Aortic smooth muscle cell (primary cell): ENCODE results near the gene CASP12. TPM values are rescaled to one million over a fixed set of nuclear protein-coding genes. Genes with fewer than 3 reads are reported as not detected.

Source experiments
- total RNA-seq: library from RNA; depleted of rRNA; stranded (reverse); fragments of >200 nt; gene quantifications from 2 replicates; pipeline ENCODE4 v1.2.3, GENCODE V29; 2014

Gene CASP12
- 0.06 TPM in 1 of 2 replicates, not detected in the other for total RNA-seq

DNA sequence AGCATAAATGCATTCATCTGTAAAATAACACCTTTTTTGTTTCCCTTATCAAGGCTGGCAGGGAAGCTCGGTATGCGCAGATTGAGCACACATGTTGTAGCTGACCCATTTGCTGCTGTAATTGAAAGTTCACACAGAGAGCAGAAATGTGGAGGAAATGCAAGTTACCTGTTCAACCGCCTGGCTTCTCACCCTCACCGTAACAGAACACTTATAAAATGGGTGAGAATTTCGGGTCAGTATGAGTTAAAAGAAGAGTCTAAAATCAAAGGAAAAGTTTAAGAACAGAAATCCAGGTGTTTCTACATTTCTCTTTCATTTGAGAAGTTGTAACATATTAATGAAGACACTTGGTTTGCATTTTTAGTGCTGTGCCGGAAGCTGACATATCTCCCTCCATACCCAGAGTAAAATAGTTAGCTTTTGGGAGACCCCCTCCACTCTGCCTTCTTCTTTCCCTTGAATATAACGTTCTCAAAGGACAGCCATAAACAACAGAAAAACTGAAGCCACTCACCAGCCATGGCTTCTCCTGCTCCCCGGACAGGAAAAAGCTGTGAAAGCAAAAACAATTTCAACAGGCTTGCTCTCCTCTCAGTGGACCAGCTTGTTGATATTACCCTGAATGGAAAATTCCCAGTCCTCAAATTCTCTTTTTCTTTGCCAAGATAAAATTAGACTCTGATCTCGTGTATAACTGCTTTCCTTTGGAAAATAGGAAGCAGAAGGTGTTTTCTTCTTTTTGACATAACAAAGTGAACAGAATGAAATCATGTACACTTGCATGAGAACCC, at the start of gene CASP12:
Gene CASP12 (minus strand): TSS at position 570 of the 794 bp plus-strand sequence.

Other genes with a start within 250 kb of the CASP12 start
- gene CASP4, start 70.1 kb upstream of the CASP12 start, total RNA-seq: 166 and 167 TPM in 2 replicates
- not detected in 2 replicates for gene CASP5, start 124.7 kb upstream of the CASP12 start, total RNA-seq
- 33.2 and 34.4 TPM in 2 replicates for gene CASP1, start 136.7 kb upstream of the CASP12 start, total RNA-seq
- 15.3 and 17.0 TPM in 2 replicates for gene CARD16, start 146.9 kb upstream of the CASP12 start, total RNA-seq
- not detected in 2 replicates for gene CARD18, start 241.3 kb upstream of the CASP12 start, total RNA-seq